8988T (cell line): ENCODE data around the gene TRMT112.
A peak's percentile ranks its signal among the peaks of the same experiment; 100 is the strongest.

Source experiments
- DNase-seq: peaks from one replicate; pipeline ENCODE4 v3.0.0; 2011

The TRMT112 gene

GRCh38 chr11:64290352-64291261 is 26.8 kb downstream of the TRMT112 start:
- no peak for DNase-seq

- DNase-seq, result no peak
Observed at GRCh38 chr11:64289002-64289564, 28.3 kb downstream of the TRMT112 start.

- no peak for DNase-seq
Observed at GRCh38 chr11:64288353-64288750, 29.0 kb downstream of the TRMT112 start.

- DNase-seq, result no peak
Observed at GRCh38 chr11:64287676-64288352, 29.5 kb downstream of the TRMT112 start.

- DNase-seq, result no peak
Observed at GRCh38 chr11:64286801-64287159, 30.6 kb downstream of the TRMT112 start.

GRCh38 chr11:64285885-64286800 is 31.2 kb downstream of the TRMT112 start:
- DNase-seq, result peak; percentile 79

- peak; percentile 93 for DNase-seq
Observed at GRCh38 chr11:64284962-64285884, 32.1 kb downstream of the TRMT112 start, which contains the start of gene GPR137. Gene GPR137 (plus strand): TSS chr11:64285848. CDS start chr11:64286525, 677 bp downstream.

GRCh38 chr11:64284048-64284961 is 33.1 kb downstream of the TRMT112 start, which contains the start of gene BAD:
Gene BAD (minus strand): TSS chr11:64284665. CDS start chr11:64284368, 297 bp downstream.
- DNase-seq, result peak; percentile 99

- no peak for DNase-seq
Observed at GRCh38 chr11:64283092-64283491, 34.3 kb downstream of the TRMT112 start.

GRCh38 chr11:64281957-64282770 is 35.2 kb downstream of the TRMT112 start:
- DNase-seq, result no peak

- no peak for DNase-seq
Observed at GRCh38 chr11:64278576-64279190, 38.7 kb downstream of the TRMT112 start.

- DNase-seq, result peak; percentile 92
Observed at GRCh38 chr11:64276653-64277431, 40.5 kb downstream of the TRMT112 start.

GRCh38 chr11:64275841-64276240 is 41.5 kb downstream of the TRMT112 start:
- no peak for DNase-seq

GRCh38 chr11:64275031-64275800 is 42.1 kb downstream of the TRMT112 start:
- no peak for DNase-seq

GRCh38 chr11:64269540-64270220 is 47.7 kb downstream of the TRMT112 start:
- peak; percentile 68 for DNase-seq

GRCh38 chr11:64268893-64269539 is 48.3 kb downstream of the TRMT112 start:
- no peak for DNase-seq
